ENCODE data around the gene REEP2.
"Not testable (repeated sequence)": the region's sequence is repeated elsewhere in the genome, so short reads cannot be mapped to it uniquely, and the experiment has no call there.

Gene REEP2, protein sequence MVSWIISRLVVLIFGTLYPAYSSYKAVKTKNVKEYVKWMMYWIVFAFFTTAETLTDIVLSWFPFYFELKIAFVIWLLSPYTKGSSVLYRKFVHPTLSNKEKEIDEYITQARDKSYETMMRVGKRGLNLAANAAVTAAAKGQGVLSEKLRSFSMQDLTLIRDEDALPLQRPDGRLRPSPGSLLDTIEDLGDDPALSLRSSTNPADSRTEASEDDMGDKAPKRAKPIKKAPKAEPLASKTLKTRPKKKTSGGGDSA

DNA sequence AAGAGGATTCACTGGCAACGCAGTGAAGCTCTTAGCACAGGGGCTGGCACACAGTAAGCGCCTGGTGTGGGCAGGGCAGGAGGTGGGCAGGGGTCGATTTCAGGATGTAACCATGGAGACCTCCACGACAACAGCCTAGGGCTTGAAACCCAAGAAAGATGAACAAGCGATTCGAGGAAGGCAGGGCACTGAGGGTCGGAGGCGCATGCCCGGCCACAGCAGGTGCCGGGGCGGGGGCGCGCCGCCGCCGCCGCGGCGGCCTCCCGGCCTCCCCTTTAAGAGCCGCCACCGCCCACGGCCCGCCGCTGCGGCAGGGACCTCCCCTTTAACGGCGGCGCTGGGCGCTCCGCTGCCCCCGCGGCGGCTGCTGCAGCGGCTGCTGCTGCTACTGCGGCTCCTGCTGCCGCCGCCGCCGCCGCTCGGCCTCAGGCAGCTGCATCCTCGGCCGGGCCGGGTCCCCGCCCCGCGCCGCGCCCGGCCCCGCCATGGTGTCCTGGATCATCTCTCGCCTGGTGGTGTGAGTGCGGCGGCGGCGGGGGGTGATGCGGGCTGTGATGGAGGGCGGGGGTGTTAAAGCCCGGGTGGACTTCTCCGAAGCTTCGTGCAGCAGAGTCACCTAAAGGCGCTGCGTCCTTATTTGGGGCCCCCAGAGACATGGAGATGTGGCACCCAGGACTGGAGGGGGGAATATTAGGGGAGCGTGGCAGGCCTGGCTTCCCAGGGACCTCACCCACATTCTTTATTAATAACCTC, at the start of gene REEP2:
Gene REEP2 (plus strand): TSS at position 334 of the 753 bp plus-strand sequence. CDS start 152 bp downstream, at position 486.
- DNase-seq (ENCODE audit: low spot score), result peak; percentile 55

DNA sequence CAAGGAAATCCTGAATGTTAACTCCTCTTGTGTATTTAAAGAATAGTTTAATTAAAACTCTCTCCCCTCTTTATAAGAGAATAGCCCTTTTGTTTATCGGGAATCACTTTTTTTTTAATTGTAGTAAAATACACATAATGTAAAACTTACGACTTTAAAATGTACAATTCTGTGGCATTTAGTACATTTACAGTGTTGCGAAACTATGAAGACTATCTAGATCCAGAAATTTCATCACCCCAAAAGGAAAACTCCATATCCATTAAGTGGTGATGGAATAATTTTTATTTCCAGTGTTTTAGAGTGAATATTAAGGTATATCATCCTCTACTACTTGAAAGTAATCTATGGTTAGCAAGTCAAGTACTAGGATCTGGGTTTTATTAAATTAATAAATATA, 49.5 kb upstream of the REEP2 start:
- DNase-seq (ENCODE audit: low spot score), result no peak

DNA sequence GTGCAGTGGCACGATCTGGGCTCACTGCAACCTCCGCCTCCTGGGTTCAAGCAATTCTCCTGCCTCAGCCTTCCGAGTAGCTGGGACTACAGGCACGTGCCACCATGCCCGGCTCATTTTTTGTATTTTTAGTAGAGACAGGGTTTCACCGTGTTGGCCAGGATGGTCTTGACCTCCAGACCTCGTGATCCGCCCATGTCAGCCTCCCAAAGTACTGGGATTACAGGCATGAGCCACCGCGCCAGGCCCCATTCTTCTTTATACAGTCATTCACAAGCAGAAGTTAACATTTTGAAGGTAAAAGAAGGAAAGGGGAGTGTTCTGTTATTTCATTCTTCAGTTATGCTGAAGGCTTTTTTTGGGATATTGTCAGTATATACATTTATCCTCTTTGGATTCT, 48.9 kb upstream of the REEP2 start:
- not testable (repeated sequence) for DNase-seq (ENCODE audit: low spot score)

DNA sequence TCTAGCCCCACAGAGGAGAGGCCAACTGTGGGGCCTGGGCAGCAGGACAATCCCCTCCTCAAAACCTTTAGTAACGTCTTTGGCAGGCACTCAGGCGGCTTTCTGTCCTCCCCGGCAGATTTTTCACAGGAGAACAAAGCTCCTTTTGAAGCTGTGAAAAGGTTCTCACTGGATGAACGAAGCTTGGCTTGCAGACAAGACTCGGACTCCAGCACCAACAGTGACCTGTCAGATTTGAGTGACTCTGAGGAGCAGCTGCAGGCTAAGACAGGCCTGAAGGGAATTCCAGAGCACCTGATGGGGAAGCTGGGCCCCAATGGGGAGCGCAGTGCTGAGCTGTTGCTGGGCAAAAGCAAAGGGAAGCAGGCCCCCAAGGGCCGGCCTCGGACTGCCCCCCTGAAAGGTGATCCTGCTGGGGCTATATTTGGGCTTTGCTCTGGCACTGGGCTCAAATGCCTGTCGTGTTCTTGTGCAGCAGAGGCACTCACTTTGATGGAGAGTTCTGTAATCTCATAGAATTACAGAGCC, 46.9 kb upstream of the REEP2 start:
- peak; percentile 70 for DNase-seq (ENCODE audit: low spot score)

DNA sequence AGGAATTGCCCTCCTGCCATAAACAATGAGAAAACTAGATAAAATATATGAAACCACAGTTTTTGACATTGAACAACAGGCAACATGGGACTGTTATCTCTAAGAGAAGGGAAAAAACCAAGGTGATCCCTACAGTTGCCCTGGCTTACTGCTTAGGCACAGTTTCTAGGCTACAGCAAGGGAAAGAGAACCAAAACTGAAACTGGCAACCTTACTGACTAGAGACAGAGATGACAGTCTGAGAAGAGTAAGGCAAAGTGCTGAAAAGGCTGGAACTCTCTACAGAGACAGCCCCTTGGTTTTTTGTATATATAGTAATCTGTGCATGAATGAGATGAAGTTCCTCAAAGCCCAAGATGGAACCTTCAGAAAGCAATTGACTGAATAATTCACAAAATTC, 36.2 kb upstream of the REEP2 start:
- no peak for DNase-seq (ENCODE audit: low spot score)

DNA sequence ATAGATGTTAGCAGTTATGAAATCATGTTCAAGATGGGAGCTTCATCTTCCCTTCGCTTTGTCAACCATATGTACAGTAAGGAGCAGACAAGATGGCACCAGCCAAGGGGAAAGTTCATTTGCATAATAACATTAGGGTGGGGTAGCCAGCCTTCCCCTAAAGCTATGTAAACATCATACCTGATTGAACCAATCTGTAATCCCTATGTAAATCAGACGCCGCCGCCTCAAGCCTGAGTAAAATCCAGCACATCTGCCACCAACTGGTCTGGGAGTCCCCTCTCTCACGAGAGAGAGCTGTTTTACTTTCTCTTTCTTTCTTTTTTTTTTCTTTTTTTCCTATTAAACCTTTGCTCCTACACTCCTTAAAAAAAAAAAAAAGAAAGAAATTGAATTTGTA, 30.8 kb upstream of the REEP2 start:
- no peak for DNase-seq (ENCODE audit: low spot score)

DNA sequence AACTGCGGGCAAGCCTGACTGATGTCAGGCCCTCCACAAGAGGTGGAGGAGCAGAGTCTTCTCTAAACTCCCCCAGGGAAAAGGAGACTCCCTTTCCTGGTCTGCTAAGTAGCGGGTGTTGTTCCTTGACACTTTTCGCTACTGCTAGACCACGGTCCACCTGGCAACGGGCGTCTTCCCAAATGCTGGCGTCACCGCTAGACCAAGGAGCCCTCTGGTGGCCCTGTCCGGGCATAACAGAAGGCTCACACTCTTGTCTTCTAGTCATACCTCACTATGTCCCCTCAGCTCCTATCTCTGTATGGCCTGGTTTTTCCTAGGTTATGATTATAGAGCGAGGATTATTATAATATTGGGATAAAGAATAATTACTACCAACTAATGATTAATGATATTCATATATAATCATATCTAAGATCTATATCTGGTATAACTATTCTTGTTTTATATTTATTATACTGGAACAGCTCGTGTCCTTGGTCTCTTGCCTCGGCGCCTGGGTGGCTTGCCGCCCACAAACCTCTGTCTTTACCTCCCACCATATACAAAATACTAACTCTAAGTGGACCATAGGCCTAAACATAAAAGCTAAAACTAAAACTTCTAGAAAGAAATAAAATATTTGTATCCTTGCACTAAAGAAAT, 27.7 kb upstream of the REEP2 start:
- DNase-seq (ENCODE audit: low spot score), result not testable (repeated sequence)

DNA sequence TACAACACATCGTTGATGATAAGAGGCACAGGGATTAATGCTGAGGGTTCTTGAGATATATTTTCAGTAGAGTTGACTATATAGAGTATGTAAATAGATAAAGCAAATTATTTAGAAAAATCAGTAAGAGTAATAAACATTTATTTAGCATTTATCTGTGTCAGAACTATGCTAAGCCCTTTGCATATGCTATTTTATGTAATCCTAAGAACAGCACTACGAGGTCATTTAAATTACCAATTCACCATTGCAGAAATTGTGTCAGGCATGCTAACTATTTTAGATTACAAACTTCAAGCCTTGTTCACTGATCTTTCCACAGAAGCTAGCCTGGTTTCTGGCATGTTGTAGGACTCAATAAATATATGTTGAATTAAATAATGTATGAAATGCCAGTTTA, 20.4 kb upstream of the REEP2 start:
- no peak for DNase-seq (ENCODE audit: low spot score)

DNA sequence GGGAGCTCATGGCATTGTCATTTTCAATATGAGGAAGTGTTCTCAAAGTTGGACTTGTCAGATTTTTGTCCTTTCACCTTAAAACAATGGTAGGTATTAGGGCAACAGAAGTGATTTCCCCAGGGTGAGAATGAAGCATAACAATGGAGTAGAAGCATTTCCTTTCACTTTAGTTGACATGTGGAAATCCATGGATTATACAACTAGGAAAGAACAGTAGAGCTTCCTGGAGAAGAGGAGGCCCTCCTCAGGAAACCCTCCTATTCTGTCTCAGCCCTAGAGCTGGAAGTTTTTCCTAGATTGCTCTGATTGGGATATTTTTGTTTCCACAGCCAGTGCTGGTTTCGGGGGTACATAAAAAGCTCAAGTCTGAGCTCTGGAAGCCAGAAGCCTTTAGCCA, 13.8 kb upstream of the REEP2 start:
- DNase-seq (ENCODE audit: low spot score), result no peak

DNA sequence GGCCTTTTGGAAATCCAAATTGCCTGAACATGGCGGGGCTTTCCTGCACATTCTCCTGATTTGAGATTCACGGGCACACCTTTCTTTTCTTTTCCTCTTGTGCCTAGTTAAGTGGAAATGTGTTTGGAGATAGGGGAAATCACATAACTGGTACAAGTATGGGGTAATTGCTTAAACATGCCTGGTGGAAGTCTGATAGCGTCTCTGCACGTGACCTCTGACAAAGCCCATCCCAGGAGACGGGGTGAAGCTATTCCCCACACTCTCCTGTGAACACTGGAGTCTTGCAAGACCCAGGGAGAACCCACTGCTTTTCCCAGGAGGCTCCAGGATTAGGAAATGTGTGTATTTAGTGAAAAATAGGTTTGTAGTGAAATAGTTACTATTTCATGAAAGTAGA, 2.9 kb upstream of the REEP2 start:
- no peak for DNase-seq (ENCODE audit: low spot score)

DNA sequence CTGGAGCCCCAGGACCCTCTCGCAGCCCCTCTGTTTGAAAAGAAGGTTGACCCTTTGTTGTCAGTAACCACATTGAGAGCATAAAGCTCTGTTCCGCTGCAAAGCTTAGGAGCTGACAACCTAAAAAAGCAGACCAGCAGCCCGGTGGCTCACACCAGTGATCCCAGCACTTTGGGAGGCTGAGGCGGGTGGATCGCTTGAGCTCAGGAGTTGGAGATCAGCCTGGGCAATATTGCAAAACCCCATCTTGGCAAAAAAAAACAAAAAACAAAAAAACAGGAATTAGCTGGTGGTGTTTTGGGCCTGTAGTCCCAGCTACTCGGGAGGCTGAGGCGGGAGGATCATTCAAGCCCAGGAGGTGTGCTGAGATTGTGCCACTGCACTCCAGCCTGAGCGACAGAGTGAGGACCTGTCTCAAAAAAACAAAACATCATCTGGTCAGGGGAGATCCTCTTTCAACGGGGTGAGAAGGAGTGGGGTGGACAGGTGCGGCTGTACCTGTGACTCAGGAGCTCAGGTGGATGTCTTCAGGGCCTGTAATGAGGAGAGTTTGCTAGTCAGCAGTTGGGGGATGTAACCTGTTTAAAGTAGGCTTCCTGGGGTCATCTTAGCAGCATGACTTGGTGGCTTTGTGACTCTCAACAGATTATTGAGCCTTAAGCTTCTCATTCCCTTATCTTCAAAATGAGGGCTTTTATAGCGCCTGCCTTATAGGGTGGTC, 694 bp upstream of the REEP2 start:
- no peak for DNase-seq (ENCODE audit: low spot score)

DNA sequence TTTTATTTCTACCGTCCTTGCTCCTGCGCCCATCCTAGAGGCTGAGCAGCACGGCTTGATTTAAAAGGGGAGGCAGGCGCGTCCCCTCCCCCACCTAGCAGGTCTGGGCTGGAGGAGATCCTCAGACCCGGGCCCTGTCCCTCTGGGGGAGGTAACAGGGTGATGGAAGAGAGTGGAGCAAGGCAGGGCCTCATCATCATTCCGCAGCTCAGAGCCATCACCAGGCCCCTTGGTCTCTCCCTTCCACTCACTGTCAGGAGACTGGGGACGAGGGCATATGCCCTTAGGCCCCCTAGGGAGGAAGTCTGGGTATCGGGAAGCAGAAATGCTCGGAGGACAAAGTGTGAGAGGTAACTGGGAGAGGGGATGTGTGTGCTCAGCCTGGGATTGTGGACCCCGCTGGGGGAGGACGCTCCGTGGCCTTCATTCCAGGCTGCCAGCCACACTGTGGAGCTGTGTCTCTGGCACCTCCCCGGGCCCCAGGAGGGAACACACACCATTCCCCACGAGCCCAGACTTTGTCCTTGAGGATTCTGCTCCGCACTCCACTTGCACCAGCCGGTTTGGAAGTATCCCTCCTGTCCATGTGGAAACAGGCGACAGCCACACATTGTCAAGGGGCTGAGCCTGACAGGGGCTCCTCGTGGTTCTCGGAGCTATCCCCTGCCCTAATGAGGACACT, 761 bp downstream of the REEP2 start:
- DNase-seq (ENCODE audit: low spot score), result no peak

DNA sequence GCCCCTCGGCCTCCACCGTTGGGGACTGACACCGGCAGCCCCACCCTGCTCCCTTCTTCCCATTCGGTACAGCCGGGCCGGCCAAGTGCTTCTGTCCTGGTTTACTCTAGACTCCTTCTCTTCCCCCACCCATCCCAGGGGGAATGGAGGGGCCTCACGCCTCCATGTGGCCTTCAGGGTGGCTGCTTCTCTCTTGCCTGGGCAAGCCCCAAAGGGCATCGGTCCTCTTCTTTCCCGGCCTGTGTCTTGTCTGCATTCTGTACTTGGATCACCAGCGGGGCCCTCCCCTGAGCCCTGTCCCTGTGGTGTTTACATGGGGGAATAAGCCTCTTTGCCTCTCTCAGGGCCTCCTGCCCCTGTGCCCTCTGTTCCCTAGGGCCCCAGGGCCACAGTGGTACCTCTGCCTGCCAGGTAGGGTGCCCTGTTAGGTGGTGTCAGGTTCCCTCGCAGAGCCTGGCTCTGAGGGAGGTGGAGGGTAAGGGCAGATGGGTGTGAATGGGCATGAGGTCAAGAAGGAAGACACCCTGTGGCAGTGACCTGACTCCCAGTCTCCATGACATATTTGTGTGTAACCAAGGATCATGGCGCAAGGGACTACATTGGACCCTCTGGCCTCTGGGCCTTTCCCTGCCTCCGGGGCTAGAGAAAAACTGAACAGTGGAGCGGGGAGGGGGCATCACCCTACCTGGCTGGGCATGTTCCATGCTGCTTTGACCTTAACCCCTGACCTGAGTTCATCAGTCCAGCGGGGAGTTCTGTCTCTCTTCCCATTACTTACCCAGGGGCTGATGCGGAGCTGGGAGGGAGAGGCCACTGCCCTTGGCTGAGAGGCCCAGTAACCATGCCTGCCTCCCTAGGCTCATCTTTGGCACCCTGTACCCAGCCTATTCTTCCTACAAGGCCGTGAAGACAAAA, 1.6 kb downstream of the REEP2 start:
- no peak for DNase-seq (ENCODE audit: low spot score)

DNA sequence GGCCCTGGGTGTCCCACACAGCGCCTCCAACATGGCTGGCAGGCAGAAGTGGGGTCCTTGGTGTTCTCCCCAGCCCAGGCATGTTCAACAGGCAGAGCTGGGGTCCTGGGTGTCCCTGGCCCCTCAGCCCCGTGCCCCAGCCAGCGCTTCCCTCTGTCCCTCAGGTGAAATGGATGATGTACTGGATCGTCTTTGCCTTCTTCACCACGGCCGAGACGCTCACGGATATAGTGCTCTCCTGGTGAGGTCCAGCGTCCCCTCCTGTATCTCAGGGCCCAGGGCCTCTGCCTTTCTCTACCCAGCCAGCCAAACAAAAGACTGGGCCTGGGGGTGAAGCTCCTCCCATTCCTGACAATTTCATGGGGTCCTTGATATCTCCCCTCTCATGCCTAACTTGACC, 2.4 kb downstream of the REEP2 start:
- DNase-seq (ENCODE audit: low spot score), result no peak

DNA sequence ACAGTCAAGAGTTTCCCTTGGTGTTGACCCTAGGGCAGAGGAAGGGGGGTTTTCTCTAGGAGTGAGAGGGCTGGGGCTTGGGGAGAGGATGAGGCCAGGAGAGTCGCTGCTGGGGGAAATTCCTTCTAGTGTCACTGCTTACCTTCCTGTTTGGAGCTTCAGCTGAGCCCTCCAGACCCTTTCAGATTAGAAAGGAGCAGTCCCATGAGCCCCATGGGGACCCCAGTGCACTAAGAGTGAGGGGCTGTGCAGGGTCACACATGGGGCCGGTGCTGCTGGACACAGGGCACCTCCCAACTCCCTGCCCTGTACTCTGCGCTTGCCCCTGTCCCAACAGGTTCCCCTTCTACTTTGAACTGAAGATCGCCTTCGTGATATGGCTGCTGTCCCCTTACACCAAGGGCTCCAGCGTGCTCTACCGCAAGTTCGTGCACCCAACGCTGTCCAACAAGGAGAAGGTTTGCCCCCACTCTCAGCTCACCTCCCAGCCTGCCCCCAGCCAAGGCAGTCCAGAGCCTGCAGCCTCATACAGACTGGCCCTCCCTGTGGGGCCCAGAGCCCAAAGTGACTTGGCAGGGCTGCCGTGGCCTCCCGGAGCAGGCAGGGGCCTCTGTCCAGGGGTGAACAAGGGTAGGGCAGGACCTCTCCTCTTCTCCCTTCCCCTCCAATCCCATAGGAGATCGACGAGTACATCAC, 5.4 kb downstream of the REEP2 start:
- no peak for DNase-seq (ENCODE audit: low spot score)

DNA sequence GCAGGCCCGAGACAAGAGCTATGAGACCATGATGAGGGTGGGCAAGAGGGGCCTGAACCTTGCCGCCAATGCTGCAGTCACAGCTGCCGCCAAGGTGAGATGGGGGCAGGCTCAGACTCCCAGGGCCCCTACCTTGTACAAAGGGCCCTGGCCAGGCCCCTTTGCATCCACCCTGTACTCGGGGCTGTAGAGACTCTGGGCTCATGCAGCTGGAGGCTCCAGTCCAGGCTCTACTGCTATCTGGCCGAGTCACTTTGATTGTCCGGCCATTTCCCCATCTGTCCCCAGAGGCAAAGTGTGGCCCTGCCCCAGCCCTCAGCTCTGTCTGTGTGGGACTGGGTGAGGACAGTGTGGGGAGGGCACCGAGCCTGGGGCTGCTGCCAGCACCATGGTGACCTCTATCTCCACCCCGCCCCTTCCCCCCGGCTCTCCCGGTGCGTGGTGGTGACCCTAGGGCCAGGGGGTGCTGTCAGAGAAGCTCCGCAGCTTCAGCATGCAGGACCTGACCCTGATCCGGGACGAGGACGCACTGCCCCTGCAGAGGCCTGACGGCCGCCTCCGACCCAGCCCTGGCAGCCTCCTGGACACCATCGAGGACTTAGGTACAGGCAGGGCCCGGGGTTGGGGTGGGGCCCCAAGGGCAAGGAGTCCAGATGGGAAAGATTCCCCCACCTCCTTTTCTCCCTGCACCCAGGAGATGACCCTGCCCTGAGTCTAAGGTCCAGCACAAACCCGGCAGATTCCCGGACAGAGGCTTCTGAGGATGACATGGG, 6.1 kb downstream of the REEP2 start:
- no peak for DNase-seq (ENCODE audit: low spot score)

DNA sequence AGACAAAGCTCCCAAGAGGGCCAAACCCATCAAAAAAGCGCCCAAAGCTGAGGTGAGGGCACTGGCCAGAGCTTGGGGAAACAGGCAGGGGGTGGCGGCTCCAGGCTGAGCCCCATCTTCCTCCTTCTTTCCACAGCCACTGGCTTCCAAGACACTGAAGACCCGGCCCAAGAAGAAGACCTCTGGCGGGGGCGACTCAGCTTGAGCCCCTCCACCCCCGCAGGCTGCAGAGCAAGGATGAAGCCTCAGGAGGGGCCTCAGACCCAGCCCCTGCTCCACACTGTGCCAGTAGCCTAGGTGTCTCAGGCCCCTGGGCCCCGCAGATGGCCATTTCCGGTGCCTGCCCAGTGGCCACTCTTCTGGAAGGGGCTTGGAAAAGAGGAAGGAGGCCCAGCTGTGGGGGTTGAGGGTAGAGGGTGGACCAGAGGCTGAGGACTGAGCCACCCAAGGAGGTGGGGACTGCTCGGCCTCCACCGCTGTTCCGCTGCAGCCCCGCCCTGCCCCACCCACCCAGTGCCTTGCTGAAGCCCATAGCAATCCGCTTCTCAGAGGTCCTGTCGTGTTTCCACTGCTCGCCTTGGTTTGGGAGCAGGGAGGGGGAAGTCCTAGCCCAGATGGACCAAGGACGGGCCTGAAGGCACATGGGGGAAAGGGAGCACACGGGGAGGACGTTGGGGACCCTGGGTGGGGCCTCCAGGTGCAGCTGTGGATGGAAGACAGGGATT, 6.9 kb downstream of the REEP2 start:
- DNase-seq (ENCODE audit: low spot score), result no peak

DNA sequence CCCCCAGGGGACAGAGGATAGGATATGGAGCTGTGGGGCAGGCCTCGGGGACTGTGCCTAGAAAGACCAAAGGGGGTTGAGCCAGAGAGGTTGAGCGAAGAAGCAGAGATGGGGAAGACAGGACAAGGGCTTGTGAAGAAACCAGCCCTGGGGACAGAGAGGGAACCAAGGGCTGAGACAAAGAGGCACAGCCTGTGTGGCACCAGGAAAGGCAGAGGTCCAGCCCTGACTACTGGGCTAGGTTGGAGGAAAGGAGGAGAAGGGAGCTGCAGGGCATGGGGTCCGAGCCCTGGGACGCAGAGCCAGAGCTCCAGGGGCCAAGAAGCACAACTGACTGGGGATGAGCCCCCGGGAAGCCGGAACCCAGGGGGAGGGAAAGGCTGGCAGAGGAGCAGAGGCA, 9.2 kb downstream of the REEP2 start:
- no peak for DNase-seq (ENCODE audit: low spot score)

All from putamen (tissue), 1 donor.